IPS-15b (cell line): Measurements from ENCODE around the gene KCNH2.

Source experiments
- H3K27me3 ChIP-seq: one replicate; pipeline ENCODE4 v1.6.1; 2013; ENCODE audit warnings: low read length; ENCODE audit not compliant: control insufficient read depth, insufficient read depth
- H3K36me3 ChIP-seq: one replicate; pipeline ENCODE4 v1.6.1; 2013; ENCODE audit warnings: low read length; ENCODE audit not compliant: control insufficient read depth, insufficient read depth
- H3K4me1 ChIP-seq: one replicate; pipeline ENCODE4 v1.6.1; 2013; ENCODE audit warnings: mild to moderate bottlenecking, low read length; ENCODE audit not compliant: control insufficient read depth, insufficient read depth
- H3K4me3 ChIP-seq: one replicate; pipeline ENCODE4 v1.5.1; 2013; ENCODE audit warnings: low read depth, low read length
- H3K9ac ChIP-seq: one replicate; pipeline ENCODE4 v1.6.1; 2013; ENCODE audit warnings: low read depth, mild to moderate bottlenecking, low read length
- H3K9me3 ChIP-seq: one replicate; pipeline ENCODE4 v1.6.1; 2013; ENCODE audit warnings: mild to moderate bottlenecking, low read length; ENCODE audit not compliant: control insufficient read depth, insufficient read depth

KCNH2 gene

GRCh38 chr7:150976529-150977381 lies 1.4 kb downstream of the KCNH2 start:
- Histone ChIP-seq H3K4me3 (peak overlapping the region; percentile 48), H3K9me3 (no peaks in the 10 kb centered on the region), H3K9ac (no peak overlapping the region), H3K36me3 (peaks cover 3% of the 10 kb centered on the region), H3K4me1 (peaks cover 28% of the 10 kb centered on the region), H3K27me3 (peaks cover 34% of the 10 kb centered on the region)

DNA sequence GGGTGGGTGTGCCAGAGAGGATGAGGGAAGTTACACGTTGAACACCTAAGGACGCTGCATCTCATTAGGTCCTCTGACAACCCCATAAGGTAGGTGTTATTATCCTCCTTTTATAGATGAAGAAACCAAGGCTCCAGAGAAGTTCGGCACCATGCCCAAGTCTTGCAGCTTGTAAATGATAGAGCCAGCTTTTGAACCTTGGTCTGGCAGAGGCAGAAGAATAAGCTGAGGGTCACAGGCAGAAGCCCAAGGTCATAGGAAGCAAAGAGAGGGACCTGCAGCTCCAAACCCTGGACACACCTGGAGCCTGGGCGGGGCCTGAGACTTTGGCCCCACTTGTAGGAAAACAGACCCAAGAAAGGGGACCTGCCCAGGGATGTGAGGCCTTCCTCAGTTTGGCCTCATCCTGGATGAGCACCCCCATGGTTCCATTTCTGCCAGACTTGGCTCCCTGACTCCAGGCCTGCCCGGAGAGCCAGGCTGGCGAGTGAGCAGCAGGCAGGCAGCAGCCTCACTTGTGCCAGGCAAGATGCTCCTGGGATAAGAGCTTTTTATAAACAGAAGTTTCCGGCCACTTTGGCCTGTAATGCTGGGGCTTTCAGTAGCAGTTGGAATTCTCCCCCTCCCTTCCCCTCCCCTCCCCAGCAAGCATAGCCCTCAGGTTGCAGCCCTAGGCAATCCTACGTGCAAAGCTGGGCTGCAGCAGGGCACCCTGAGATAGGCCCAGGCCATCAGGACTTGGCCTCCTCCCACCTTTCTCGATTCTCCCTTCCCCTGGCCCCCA lies 2.4 kb downstream of the KCNH2 start:
- H3K9ac ChIP-seq: no peak overlapping the region
- H3K27me3 ChIP-seq: peaks cover 29% of the 10 kb centered on the region
- peaks cover 3% of the 10 kb centered on the region for H3K36me3 ChIP-seq
- no peaks in the 10 kb centered on the region for H3K9me3 ChIP-seq
- H3K4me1 ChIP-seq: peaks cover 28% of the 10 kb centered on the region
- H3K4me3 ChIP-seq: peak overlapping the region; percentile 85

DNA sequence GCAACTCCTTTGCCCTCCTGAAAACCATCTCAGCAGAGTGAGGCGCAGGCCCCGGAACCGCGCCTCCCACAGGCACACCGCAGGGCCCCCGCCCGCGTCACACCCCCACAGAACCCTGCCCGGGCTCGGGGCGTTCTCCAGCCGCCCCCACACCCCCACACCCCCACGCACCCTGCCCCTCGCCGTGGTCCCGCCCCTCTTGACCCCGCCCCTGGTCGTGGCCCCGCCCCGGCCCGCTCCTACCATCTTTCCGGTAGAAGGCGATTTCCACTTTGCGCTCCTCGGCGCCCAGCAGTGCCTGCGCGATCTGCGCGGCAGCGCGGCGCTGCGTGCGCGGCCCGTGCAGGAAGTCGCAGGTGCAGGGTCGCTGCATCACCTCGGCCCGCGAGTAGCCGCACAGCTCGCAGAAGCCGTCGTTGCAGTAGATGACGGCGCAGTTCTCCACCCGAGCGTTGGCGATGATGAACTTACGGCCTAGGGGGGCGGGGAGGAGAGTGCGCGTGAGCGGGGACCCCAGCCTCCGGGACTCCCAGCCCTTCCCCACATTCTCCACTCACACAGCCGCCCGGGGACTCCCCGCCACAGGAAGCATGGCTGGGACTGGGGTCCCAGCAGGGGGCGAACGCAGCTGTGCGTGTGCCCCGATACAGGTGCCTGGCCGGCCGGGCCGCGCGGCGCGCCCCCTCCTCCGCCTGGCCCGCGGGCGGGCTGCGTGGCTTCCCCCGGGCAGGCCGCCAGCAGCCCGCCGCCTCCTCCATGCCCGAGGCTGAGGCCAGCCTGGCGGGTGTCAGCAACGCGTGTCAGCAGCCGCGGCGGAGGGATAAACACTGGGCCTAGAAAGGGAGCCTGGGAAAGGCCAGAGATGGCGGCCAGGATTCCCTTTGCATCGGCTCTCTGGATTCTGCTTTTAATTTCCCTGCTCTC lies 3.4 kb downstream of the KCNH2 start:
- Histone ChIP-seq H3K36me3 (peaks cover 3% of the 10 kb centered on the region), H3K9ac (no peak overlapping the region), H3K27me3 (peaks cover 22% of the 10 kb centered on the region), H3K4me1 (peaks cover 18% of the 10 kb centered on the region), H3K4me3 (peak overlapping the region; percentile 85), H3K9me3 (no peaks in the 10 kb centered on the region)

- Histone ChIP-seq H3K4me3 (peak overlapping the region; percentile 50), H3K27me3 (peaks cover 18% of the 10 kb centered on the region), H3K4me1 (peaks cover 19% of the 10 kb centered on the region)
Measured at GRCh38 chr7:150973571-150974451, 4.3 kb downstream of the KCNH2 start.

DNA sequence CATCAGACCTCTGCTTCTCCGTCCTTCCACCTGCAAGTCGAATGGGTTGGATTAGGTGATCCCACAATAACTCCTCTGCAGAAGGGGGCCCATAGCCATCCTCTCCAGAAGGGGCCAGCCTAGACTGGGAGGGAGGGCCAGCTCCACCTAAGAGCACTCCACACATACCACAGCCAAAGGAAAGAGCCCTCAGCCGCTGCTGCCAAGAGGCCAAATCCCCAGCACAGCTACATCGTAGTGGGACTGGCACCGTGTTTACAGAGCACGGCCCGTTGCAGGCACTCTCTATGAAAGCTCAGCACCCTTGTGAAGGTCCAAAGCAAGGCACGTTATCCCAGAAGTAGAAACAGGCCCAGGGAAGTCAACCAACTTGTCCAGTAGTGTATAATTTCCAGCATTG lies 5.4 kb downstream of the KCNH2 start:
- H3K36me3 ChIP-seq: peaks cover 3% of the 10 kb centered on the region
- no peak overlapping the region for H3K9ac ChIP-seq
- no peaks in the 10 kb centered on the region for H3K9me3 ChIP-seq
- H3K4me3 ChIP-seq: no peak overlapping the region
- peaks cover 18% of the 10 kb centered on the region for H3K27me3 ChIP-seq
- peaks cover 19% of the 10 kb centered on the region for H3K4me1 ChIP-seq

More at GRCh38 chr7:150973571-150974451, 4.3 kb downstream of the KCNH2 start:
- H3K9me3 ChIP-seq: no peaks in the 10 kb centered on the region
- H3K36me3 ChIP-seq: peaks cover 3% of the 10 kb centered on the region
- no peak overlapping the region for H3K9ac ChIP-seq

DNA sequence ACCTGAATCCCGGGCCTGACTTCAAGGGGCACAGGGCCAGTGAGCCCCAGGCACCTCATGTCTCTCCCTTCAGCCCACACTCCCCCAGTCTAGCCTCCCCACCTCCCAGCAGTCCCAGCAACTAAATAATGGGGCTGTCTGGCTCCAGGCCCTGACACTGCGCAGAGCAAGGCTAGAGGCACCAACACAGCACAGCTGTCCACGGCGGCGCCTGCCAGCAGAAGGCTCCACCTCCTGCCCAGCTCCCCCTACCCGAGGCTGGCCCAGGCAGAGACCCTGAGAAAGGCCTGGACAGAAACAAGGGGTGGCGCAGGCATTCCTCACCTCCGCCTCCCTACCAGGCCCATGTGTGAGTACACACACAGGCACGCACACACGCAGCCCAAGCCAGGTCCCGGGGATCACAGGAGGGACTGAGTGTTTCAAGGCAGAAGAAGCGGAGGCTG lies 6.1 kb downstream of the KCNH2 start:
- Histone ChIP-seq H3K9me3 (no peaks in the 10 kb centered on the region), H3K4me3 (no peak overlapping the region), H3K4me1 (peaks cover 18% of the 10 kb centered on the region), H3K27me3 (peaks cover 14% of the 10 kb centered on the region), H3K9ac (no peak overlapping the region), H3K36me3 (peaks cover 3% of the 10 kb centered on the region)

DNA sequence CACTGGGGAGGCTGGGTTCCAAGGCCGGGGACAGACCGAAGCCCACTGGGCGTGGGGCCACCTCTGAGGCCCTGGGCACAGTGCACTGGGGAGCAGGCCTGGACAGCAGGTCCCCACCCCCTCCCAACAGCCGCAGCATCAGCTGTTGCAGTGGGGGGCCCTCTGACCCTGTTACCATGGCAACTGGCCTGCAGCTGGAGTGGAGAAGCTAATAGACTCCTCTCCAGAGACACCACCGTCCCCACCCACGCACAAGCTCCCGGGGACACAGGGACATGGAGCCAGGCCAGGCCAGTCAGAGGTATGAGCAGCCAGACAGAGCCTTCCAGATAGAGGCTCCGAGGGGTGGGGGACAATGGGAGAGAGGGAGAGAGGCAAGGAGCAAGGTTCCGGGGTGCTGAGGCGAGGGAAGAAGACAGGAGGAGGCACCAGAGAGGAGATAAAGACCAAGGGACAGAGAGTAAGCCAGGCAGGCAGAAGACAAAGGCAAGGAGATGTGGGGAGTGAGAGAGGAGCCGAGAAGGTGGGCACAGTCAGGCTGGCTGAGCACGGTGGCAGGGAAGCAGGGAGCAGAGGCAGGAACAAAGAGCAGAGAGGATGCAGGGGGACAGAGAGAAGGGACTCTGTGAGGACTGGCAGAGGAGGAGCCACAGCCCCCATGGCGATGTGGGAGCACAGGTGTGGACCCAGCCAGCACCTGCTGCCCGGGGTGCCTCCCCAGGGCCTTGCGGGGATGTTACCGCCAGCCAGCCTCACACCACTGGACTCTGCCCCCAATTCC lies 6.7 kb downstream of the KCNH2 start:
- Histone ChIP-seq H3K27me3 (peaks cover 10% of the 10 kb centered on the region), H3K4me1 (peaks cover 14% of the 10 kb centered on the region), H3K9me3 (no peaks in the 10 kb centered on the region), H3K4me3 (no peak overlapping the region), H3K9ac (no peak overlapping the region), H3K36me3 (peaks cover 3% of the 10 kb centered on the region)

GRCh38 chr7:150970424-150970823 lies 7.7 kb downstream of the KCNH2 start:
- H3K36me3 ChIP-seq: peaks cover 3% of the 10 kb centered on the region
- no peak overlapping the region for H3K9ac ChIP-seq
- no peak overlapping the region for H3K4me3 ChIP-seq
- H3K27me3 ChIP-seq: peaks cover 10% of the 10 kb centered on the region
- peaks cover 8% of the 10 kb centered on the region for H3K4me1 ChIP-seq
- no peaks in the 10 kb centered on the region for H3K9me3 ChIP-seq

DNA sequence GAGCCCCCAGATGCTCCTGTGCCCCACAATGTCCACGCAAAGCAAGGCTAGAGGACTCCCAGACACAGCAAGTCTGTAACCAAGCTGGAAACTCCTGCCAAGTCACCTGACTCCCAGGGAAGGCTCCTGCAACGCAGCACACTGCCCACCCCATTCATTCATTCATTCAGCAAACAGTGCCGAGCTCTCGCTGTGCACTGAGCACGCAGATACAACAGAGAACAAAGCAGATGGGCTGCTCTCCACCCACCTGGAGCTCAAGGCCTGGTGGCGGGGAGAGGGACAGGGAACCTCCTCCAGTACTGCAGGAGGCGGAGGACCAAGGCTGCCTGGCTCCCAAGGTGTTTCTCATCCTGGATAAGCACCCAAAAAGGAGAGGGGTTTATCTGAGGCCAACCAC lies 8.6 kb downstream of the KCNH2 start:
- Histone ChIP-seq H3K9me3 (no peaks in the 10 kb centered on the region), H3K36me3 (peaks cover 3% of the 10 kb centered on the region), H3K4me1 (peaks cover 10% of the 10 kb centered on the region), H3K9ac (no peak overlapping the region), H3K27me3 (peaks cover 10% of the 10 kb centered on the region), H3K4me3 (no peak overlapping the region)

- H3K27me3 ChIP-seq: peaks cover 10% of the 10 kb centered on the region
- H3K4me1 ChIP-seq: peaks cover 6% of the 10 kb centered on the region
- no peaks in the 10 kb centered on the region for H3K9me3 ChIP-seq
Measured at GRCh38 chr7:150968734-150969372, 9.3 kb downstream of the KCNH2 start.

More at GRCh38 chr7:150968734-150969372, 9.3 kb downstream of the KCNH2 start:
- peaks cover 3% of the 10 kb centered on the region for H3K36me3 ChIP-seq
- no peak overlapping the region for H3K4me3 ChIP-seq
- H3K9ac ChIP-seq: no peak overlapping the region
